ENCODE data around the gene COL9A3.

Gene COL9A3

DNA sequence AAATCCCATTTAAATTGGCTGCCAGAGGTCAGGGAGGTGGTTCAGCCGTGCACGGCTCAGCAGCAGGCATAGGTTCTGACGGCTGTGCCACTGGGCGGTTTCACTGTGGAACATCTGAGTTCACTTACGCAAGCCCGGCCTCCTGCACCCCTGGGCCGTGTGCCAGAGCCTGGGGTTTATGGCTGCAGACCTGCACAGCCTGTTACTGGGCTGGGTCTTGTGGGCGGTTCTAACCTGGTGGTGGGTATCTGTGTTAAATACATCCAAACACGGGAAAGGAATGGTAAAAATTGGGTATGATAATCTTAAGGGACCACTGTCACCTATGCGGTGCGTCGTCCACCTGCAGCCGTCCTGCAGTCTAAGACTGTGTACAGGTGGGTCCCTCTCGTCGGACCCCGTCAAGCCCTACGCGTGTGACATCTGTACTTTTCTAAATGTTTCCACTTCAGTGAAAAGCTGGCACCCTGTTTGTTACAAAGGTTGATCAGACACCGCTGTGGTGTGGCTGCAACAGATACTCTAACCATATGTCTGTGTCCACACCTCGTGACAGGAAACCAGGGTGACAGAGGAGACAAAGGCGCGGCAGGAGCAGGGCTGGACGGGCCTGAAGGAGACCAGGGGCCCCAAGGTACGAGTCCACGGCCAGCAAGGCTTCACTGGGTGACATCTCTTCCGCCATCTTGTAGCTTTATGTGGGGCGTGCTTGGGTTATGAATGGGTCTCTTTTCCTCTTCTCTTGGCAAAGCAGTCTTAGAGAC lies 21.5 kb downstream of the COL9A3 start:
- Histone ChIP-seq H3K4me1 (ENCODE audit: control insufficient read depth in 1 of 2, insufficient read depth in 1 of 2, low read depth in 1 of 2, low read length in 1 of 2) (peaks cover 19 to 27% of the 10 kb centered on the region in 2 experiments), H3K9me3 (no peaks in the 10 kb centered on the region), H3K27me3 (no peaks in the 10 kb centered on the region), H3K27ac (peak overlapping the region; percentile 49), H3K4me3 (ENCODE audit: low read depth in 1 of 2, low read length in 1 of 2) (no peak overlapping the region), H3K36me3 (peaks cover 72% of the 10 kb centered on the region)
- no peak for TF ChIP-seq CTCF (IDR thresholded peaks at IDR 0.05)

GRCh38 chr20:62839261-62839660 lies 22.4 kb downstream of the COL9A3 start:
- Histone ChIP-seq H3K4me1 (ENCODE audit: control insufficient read depth in 1 of 2, insufficient read depth in 1 of 2, low read depth in 1 of 2, low read length in 1 of 2) (peaks cover 10 to 17% of the 10 kb centered on the region in 2 experiments), H3K27me3 (no peaks in the 10 kb centered on the region)
- no peak for TF ChIP-seq CTCF (IDR thresholded peaks at IDR 0.05)

GRCh38 chr20:62839816-62840215 lies 23.0 kb downstream of the COL9A3 start:
- TF ChIP-seq CTCF (IDR thresholded peaks at IDR 0.05), result no peak

More at GRCh38 chr20:62839261-62839660, 22.4 kb downstream of the COL9A3 start:
- no peak overlapping the region for H3K27ac ChIP-seq
- no peaks in the 10 kb centered on the region for H3K9me3 ChIP-seq
- H3K36me3 ChIP-seq, result peaks cover 72% of the 10 kb centered on the region
- no peak overlapping the region for H3K4me3 ChIP-seq (ENCODE audit: low read depth in 1 of 2, low read length in 1 of 2)

DNA sequence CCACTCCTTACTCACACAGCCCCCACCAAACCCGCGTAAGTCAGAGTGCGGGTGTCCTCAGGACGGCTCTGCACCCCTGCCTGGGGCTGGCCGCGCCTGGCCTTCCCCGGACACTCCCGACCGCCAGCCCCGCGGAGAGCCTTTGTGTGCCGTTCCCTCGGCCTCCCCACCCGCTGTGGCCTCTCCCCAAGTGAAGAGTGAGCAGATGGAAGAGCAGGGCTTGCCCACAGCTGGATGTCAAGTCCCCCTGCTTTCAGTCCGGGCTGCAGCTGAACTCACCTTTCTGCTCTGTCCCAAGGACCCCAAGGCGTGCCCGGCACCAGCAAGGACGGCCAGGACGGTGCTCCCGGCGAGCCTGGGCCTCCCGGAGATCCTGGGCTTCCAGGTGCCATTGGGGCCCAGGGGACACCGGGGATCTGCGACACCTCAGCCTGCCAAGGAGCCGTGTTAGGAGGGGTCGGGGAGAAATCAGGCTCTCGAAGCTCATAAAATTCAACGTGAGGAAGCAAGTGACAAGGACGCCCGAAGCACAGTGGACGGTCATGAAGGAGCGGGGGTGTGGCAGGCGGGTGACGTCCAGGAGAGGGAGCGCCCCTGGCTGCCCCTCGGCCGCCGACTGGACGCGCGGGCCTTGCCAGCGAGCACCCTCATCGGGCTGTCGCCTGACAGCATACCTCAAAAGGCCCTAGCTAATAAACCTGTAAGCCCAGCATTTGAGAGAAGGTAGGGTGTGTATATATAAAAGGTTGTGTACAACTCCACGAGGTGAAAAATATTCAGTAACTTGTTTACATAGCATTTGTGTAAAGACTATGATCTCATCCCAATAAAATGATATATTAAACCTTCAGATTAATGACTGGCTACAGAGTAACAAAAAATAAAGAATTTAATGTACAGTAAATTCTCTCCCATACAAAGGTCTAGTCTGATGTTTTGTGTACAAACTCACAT lies 23.7 kb downstream of the COL9A3 start:
- H3K36me3 ChIP-seq, result peaks cover 69% of the 10 kb centered on the region
- no peak overlapping the region for H3K27ac ChIP-seq
- TF ChIP-seq CTCF (IDR thresholded peaks at IDR 0.05), result no peak
- peaks cover 9 to 10% of the 10 kb centered on the region in 2 experiments for H3K4me1 ChIP-seq (ENCODE audit: control insufficient read depth in 1 of 2, insufficient read depth in 1 of 2, low read depth in 1 of 2, low read length in 1 of 2)
- H3K27me3 ChIP-seq, result no peaks in the 10 kb centered on the region
- H3K9me3 ChIP-seq, result no peaks in the 10 kb centered on the region
- no peak overlapping the region for H3K4me3 ChIP-seq (ENCODE audit: low read depth in 1 of 2, low read length in 1 of 2)

More at GRCh38 chr20:62839816-62840215, 23.0 kb downstream of the COL9A3 start:
- Histone ChIP-seq H3K4me1 (ENCODE audit: control insufficient read depth in 1 of 2, insufficient read depth in 1 of 2, low read depth in 1 of 2, low read length in 1 of 2) (peaks cover 9 to 12% of the 10 kb centered on the region in 2 experiments), H3K27me3 (no peaks in the 10 kb centered on the region), H3K4me3 (ENCODE audit: low read depth in 1 of 2, low read length in 1 of 2) (no peak overlapping the region), H3K27ac (no peak overlapping the region), H3K36me3 (peaks cover 71% of the 10 kb centered on the region), H3K9me3 (no peaks in the 10 kb centered on the region)

DNA sequence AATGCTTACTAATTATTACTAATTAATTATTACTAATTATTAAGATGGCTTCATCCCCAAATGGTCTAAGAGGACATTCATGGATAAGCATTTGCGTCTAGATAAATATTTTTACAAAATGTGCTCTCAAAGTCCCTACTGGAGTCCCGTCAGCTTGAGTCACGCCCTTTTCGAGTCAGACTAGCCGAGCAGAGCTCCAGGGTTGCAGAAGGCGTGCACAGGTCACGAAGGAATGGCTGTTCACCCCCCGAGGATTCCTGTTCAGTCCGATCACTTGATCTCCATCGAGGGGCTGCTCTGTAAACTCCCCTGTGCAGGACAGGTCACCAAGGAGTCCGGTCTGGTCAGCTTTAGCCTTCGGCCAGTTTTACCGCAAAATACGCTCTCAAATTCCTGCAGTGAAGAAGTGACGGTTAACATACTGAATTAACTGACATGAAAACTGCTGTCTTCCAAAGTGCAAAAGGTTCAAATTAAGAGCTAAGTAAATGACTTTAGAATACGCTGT lies 24.9 kb downstream of the COL9A3 start:
- Histone ChIP-seq H3K4me3 (ENCODE audit: low read depth in 1 of 2, low read length in 1 of 2) (no peak overlapping the region), H3K27ac (no peak overlapping the region), H3K36me3 (peaks cover 66% of the 10 kb centered on the region), H3K9me3 (no peaks in the 10 kb centered on the region), H3K27me3 (no peaks in the 10 kb centered on the region), H3K4me1 (ENCODE audit: control insufficient read depth in 1 of 2, insufficient read depth in 1 of 2, low read depth in 1 of 2, low read length in 1 of 2) (peaks cover 10 to 12% of the 10 kb centered on the region in 2 experiments)
- TF ChIP-seq CTCF (IDR thresholded peaks at IDR 0.05), result no peak

All from neutrophil (primary cell).